GM12872 (cell line): Measurements from ENCODE around the gene GRB2.

Source experiments
- TF ChIP-seq, protein P1 (sequence below): IDR thresholded peaks from 3 replicates; pipeline ENCODE4 v1.5.1; 2011; ENCODE audit warnings: low read depth, mild to moderate bottlenecking, low read length, moderate library complexity; ENCODE audit not compliant: insufficient read depth

The GRB2 gene

DNA sequence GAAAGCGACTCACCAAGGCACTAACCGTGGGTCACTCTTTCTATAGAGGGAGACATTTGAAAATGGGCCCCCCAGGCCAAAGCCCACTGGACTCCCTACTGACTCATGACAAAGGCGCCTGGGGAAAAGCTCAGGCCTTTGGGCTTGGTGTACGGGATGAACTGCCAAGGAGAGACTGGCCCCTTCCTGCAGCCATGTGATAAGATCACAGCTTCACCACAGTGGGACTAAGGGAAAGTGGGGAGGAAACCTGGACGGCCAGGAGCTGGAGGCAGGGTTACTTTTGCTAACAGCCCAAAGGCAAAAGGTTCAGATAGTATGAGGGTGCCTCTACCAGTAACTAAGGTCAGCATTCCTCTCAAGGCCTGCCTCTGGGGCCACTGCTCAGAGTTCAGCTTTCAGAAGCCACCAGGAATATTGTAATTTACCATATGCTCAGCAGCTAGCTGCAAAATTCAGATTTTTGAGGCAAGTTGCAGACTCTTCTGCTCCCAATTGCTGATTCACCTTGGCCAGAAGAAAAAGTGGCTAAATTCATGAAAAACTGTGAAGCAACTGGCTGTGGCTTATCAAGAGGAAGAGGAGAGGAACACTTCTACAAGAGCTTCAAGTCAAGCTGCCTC lies 79.1 kb downstream of the GRB2 start:
- TF ChIP-seq, protein P1, sequence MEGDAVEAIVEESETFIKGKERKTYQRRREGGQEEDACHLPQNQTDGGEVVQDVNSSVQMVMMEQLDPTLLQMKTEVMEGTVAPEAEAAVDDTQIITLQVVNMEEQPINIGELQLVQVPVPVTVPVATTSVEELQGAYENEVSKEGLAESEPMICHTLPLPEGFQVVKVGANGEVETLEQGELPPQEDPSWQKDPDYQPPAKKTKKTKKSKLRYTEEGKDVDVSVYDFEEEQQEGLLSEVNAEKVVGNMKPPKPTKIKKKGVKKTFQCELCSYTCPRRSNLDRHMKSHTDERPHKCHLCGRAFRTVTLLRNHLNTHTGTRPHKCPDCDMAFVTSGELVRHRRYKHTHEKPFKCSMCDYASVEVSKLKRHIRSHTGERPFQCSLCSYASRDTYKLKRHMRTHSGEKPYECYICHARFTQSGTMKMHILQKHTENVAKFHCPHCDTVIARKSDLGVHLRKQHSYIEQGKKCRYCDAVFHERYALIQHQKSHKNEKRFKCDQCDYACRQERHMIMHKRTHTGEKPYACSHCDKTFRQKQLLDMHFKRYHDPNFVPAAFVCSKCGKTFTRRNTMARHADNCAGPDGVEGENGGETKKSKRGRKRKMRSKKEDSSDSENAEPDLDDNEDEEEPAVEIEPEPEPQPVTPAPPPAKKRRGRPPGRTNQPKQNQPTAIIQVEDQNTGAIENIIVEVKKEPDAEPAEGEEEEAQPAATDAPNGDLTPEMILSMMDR: no peak

DNA sequence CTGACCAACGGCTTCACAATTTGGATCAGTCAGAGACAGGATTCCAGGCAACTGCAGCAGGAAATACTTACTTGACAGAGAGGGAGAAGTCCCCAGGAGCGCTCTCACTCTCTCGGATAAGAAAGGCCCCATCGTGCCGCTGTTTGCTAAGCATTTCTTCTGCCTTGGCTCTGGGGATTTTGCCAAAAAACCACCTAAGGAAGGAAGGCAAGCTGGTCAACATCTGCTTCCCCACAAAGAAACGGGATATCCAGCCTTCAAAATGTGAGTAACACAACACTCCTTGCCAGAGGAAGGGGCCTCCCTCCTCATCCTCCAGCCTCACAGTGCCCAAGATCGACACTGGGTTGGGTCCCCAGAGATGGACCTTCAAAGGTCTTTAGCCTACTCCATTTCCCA lies 79.7 kb downstream of the GRB2 start:
- TF ChIP-seq, protein P1: no peak

DNA sequence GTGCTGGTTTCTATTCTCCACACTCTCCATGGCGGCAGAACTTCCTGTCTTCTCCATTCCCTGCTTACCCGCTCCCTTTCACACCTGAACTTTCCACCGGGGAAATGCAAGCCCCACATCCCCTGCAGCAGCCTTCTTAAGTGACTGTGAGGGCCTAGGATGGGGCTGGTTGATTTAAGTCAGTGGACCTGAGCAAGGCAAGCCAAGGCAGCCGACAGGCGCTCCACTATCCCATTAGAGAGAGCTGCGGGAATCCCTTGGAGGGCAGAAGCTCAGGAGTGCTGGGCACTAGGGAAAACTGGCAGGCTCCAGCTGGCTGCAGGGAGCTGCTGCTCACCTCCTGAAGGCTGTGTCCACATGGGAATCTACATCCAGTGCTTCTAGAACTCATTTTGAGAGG lies 80.1 kb downstream of the GRB2 start:
- TF ChIP-seq, protein P1: no peak

DNA sequence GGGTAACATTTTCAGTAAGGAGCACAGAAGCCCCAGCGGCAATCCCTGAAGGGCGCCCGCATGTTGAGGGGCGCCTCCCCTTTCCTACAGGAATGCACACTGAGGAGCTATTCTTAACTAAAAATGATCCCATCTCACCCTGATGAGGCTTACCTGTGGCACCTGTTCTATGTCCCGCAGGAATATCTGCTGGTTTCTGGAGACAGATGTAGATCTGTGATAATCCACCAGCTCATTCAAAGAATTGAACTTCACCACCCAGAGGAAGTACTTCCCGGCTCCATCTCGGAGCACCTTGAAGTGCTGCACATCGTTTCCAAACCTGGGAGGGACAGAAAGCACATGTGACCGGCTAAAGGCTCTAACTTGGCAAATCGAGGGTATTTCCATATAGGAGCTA lies 84.0 kb downstream of the GRB2 start:
- TF ChIP-seq, protein P1: no peak

DNA sequence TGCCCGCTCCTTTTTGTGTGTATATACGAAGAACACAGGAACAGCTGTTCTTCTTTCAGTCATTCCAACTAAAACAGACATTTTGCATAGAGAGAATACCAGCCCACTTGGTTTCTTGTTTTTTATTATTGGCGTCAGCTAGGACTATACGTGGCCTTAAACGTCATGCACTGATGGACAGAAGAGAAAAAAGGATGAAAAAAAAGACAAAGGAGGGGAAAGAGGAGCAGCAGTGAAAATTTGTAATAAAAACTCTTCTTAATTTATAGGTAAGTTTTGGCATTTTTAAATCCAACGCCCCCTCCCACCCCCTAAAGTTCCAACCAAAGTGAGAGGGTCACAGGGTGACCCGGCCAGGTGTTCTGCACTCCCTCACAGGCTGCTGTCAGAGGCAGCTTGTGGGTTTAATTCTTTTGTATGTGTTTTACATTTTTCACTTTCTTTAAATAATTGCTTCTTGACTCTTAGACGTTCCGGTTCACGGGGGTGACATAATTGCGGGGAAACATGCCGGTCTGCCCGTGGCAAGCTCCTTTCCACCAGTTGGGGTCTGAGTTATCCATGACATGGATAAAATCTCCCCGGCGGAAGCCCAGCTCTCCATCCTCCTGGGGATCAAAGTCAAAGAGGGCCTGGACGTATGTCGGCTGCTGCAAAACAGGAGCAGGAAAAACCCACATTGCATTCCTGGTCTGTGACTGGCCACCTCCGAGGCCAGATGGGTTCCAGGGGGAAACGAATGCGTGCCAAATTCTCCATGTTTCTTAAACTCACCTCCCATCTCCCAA lies 85.4 kb downstream of the GRB2 start:
- TF ChIP-seq, protein P1: 0 out of 3 replicates have a peak, but pooled peaks have one; percentile 5

DNA sequence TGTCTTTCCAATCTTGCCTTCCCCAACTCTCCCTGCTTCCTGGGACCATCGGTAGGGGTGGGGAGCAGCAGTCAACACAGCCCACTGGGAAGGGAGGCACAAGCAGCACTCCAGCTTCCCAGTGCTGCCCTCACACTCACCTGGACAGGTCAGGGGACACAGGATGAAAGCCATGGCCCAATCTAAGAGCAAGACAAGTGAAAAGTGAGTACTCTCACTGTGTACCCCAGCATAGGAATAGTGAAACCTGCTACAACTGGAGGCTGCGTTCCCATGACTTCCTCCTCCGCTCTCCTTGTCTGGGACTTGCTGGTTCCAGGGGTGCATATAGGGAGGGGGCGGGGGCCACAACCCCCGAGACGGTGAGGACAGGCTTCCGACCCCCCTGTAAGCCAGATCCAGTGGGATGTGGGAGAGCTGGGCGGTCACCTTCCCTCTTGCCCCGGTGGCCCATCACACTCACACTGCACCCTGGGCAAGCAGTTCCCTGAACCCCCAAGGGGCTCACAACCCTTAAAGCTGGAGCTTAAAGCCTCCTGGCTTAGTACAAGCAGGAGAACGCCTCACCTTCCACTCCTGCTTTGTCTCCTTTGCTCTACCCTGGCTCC lies 86.8 kb downstream of the GRB2 start:
- TF ChIP-seq, protein P1: no peak

DNA sequence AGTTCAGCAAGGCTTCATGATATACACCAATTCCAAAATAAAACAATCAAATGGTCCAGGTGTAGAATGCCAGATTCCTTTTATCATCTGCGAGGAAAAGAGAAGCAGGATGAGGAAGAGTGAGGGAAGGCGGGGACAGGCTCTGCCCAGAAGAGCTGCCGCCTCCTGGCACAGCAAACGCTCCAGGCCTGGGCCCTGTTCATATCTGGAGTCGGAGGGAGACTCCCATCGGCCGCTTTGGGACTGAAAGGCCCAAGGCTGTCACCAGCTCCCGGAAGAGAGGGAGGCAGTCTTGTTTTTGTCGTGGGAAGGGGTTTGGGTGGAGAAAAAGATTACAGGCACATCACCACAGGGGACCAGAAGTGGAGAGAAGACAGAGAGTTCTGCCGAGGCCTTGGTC lies 87.3 kb downstream of the GRB2 start:
- TF ChIP-seq, protein P1: no peak
